Measurements from ENCODE around the gene IMP3.

DNA sequence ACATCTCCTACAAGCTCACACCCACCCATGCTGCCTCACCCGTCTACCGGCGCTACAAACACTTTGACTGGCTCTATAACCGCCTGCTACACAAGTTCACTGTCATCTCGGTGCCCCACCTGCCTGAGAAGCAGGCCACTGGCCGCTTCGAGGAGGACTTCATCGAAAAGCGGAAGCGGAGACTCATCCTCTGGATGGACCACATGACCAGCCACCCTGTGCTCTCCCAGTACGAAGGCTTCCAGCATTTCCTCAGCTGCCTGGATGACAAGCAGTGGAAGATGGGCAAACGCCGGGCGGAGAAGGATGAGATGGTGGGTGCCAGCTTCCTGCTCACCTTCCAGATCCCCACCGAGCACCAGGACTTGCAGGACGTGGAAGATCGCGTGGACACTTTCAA is 9.8 kb upstream of the IMP3 start:
- TF ChIP-seq CTCF (IDR thresholded peaks at IDR 0.05) (no peak), REST (IDR thresholded peaks at IDR 0.05; ENCODE audit: insufficient read depth in 1 of 2, low read depth in 2 of 2, low read length in 1 of 2) (no peak)
